ENCODE measurements around the gene LIN7A.

- TF ChIP-seq CTCF (IDR thresholded peaks at IDR 0.05; ENCODE audit: low read depth, low read length), result no peak
- no peak for TF ChIP-seq EZH2phosphoT487 (IDR thresholded peaks at IDR 0.05; ENCODE audit: low read depth)
Observed at GRCh38 chr12:80749456-80749855, 188.3 kb downstream of the LIN7A start.

Measured in OCI-LY3 (cell line).